ENCODE results near the gene TLCD3A.

The TLCD3A gene

GRCh38 chr17:705863-706262 lies 26.5 kb upstream of the TLCD3A start:
- in situ Hi-C loops (cut with MboI; ENCODE audit: low sequenced_read_pairs), result no loop called here

GRCh38 chr17:708132-708531 lies 24.3 kb upstream of the TLCD3A start:
- in situ Hi-C loops (cut with MboI; ENCODE audit: low sequenced_read_pairs), result no loop called here

- in situ Hi-C loops (cut with MboI; ENCODE audit: low sequenced_read_pairs), result no loop called here
These were observed 14.3 kb upstream of the TLCD3A start for GRCh38 chr17:718075-718474.

GRCh38 chr17:720706-721539 lies 11.5 kb upstream of the TLCD3A start:
- in situ Hi-C loops (cut with MboI; ENCODE audit: low sequenced_read_pairs), result no loop called here

- in situ Hi-C loops (cut with MboI; ENCODE audit: low sequenced_read_pairs), result no loop called here
These were observed 10.9 kb upstream of the TLCD3A start for GRCh38 chr17:721540-721937.

- in situ Hi-C loops (cut with MboI; ENCODE audit: low sequenced_read_pairs), result loop anchor here (25.0 kb wide), 1 partner anchor 262 kb away; the partner anchor contains the start of genes NXN and TIMM22
These were observed 7.3 kb upstream of the TLCD3A start for GRCh38 chr17:725084-725483.

GRCh38 chr17:725746-726145 lies 6.7 kb upstream of the TLCD3A start:
- in situ Hi-C loops (cut with MboI; ENCODE audit: low sequenced_read_pairs), result loop anchor here (25.0 kb wide), 1 partner anchor 262 kb away; the partner anchor contains the start of genes NXN and TIMM22

- in situ Hi-C loops (cut with MboI; ENCODE audit: low sequenced_read_pairs), result loop anchor here (25.0 kb wide), 1 partner anchor 261 kb away; the partner anchor contains the start of genes NXN and TIMM22
These were observed 6.0 kb upstream of the TLCD3A start for GRCh38 chr17:726271-726919.

- in situ Hi-C loops (cut with MboI; ENCODE audit: low sequenced_read_pairs), result loop anchor here (25.0 kb wide), 1 partner anchor 258 kb away; the partner anchor contains the start of genes NXN and TIMM22
These were observed 3.5 kb upstream of the TLCD3A start for GRCh38 chr17:728911-729310.

GRCh38 chr17:731644-732066 lies 741 bp upstream of the TLCD3A start:
- in situ Hi-C loops (cut with MboI; ENCODE audit: low sequenced_read_pairs), result loop anchor here (25.0 kb wide), 1 partner anchor 256 kb away; the partner anchor contains the start of genes NXN and TIMM22

- in situ Hi-C loops (cut with MboI; ENCODE audit: low sequenced_read_pairs), result loop anchor here (25.0 kb wide), 1 partner anchor 254 kb away; the partner anchor contains the start of genes NXN and TIMM22
These were observed 715 bp downstream of the TLCD3A start for GRCh38 chr17:732902-733720.

- in situ Hi-C loops (cut with MboI; ENCODE audit: low sequenced_read_pairs), result loop anchor here (25.0 kb wide), 1 partner anchor 254 kb away; the partner anchor contains the start of genes NXN and TIMM22
These were observed 1.3 kb downstream of the TLCD3A start for GRCh38 chr17:733743-734142.

GRCh38 chr17:737561-738113 lies 5.2 kb downstream of the TLCD3A start:
- in situ Hi-C loops (cut with MboI; ENCODE audit: low sequenced_read_pairs), result loop anchor here (25.0 kb wide), 1 partner anchor 250 kb away; the partner anchor contains the start of genes NXN and TIMM22

GRCh38 chr17:740240-741017 lies 8.0 kb downstream of the TLCD3A start:
- in situ Hi-C loops (cut with MboI; ENCODE audit: low sequenced_read_pairs), result loop anchor here (25.0 kb wide), 1 partner anchor 247 kb away; the partner anchor contains the start of genes NXN and TIMM22

- in situ Hi-C loops (cut with MboI; ENCODE audit: low sequenced_read_pairs), result loop anchor here (25.0 kb wide), 1 partner anchor 245 kb away; the partner anchor contains the start of genes NXN and TIMM22
These were observed 9.9 kb downstream of the TLCD3A start for GRCh38 chr17:742147-742793.

- in situ Hi-C loops (cut with MboI; ENCODE audit: low sequenced_read_pairs), result loop anchor here (25.0 kb wide), 1 partner anchor 244 kb away; the partner anchor contains the start of genes NXN and TIMM22
These were observed 10.7 kb downstream of the TLCD3A start for GRCh38 chr17:743139-743538.

- in situ Hi-C loops (cut with MboI; ENCODE audit: low sequenced_read_pairs), result loop anchor here (25.0 kb wide), 1 partner anchor 242 kb away; the partner anchor contains the start of genes NXN and TIMM22
These were observed 12.5 kb downstream of the TLCD3A start for GRCh38 chr17:744937-745336.

GRCh38 chr17:745406-745805 lies 13.0 kb downstream of the TLCD3A start:
- in situ Hi-C loops (cut with MboI; ENCODE audit: low sequenced_read_pairs), result loop anchor here (25.0 kb wide), 1 partner anchor 242 kb away; the partner anchor contains the start of genes NXN and TIMM22
